HG03025 (cell line): ENCODE measurements around the gene AFF2.
A peak's percentile ranks its signal among the peaks of the same experiment; 100 is the strongest.

ENCODE experiments used
- ATAC-seq: cut with Tn5 transposase; IDR thresholded peaks from one replicate; pipeline ENCODE4 v1.9.1; 2021; ENCODE audit warnings: mild to moderate bottlenecking, moderate library complexity; ENCODE audit not compliant: unreplicated experiment, low FRiP score

Gene AFF2

DNA sequence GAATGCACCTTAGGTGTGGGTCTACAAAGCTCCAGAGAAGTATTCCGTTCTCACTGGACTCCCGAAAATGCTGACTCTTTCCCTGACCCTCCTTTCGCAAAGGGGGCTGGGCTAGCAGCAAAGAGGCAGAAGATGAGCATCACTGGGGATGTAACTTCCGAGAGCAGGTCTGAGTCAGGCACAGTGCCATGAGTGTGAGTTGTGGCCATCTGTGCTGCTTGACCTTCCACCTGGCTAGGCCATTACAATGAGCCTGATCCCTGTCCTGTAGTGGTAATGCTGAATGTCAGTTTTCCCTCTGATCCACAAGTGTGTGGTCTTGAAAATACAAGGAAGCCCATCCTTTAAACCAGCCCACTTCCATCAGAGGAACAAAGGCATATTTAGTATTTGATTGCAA is 479.4 kb downstream of the AFF2 start:
- ATAC-seq, result no peak

GRCh38 chrX:148984238-148984637 is 483.8 kb downstream of the AFF2 start:
- ATAC-seq, result peak; percentile 90

DNA sequence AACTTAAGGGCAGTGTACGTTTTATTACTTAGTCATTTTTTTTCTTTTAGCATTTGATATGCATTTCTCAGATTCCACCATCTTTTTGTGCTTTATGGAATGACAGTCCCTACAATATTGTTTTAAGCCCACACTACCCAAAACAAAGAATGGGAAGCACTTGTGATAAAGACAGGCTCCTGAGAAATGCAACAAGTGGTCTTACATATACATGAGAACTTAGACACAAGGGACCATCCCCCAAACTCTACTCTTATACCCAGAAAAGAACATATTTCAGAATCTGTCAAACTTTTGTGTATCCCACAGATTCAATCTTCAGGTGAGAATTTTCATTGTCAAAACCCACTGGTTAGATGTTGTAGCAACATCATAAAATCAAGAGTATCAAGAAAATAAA is 491.1 kb downstream of the AFF2 start:
- no peak for ATAC-seq

DNA sequence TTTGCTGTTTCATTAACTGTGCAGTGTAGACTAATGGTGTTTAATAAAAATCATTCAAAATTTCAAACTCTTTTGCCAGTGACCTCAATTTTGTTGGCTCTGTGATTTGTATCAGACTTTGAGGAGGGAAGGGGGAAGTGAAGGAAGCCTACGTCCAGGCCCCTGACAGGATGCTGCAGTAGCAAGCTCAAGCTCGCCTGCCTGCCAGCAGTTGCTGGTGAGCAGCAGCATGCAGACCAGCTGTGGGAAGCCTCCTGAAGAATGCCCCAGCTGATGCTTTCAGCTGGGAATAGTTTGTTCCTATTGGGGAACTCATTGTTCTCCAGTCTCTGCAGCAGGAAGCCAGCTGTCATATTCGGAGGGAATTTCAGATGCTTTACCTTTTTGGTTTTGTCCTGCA is 495.2 kb downstream of the AFF2 start:
- ATAC-seq, result no peak

- ATAC-seq, result no peak
Observed at GRCh38 chrX:149002320-149002719, 501.9 kb downstream of the AFF2 start.

GRCh38 chrX:149003863-149004660 is 503.6 kb downstream of the AFF2 start:
- ATAC-seq, result no peak

- ATAC-seq, result no peak
Observed at GRCh38 chrX:149004936-149005335, 504.5 kb downstream of the AFF2 start.

- ATAC-seq, result no peak
Observed at GRCh38 chrX:149006235-149006634, 505.8 kb downstream of the AFF2 start.

DNA sequence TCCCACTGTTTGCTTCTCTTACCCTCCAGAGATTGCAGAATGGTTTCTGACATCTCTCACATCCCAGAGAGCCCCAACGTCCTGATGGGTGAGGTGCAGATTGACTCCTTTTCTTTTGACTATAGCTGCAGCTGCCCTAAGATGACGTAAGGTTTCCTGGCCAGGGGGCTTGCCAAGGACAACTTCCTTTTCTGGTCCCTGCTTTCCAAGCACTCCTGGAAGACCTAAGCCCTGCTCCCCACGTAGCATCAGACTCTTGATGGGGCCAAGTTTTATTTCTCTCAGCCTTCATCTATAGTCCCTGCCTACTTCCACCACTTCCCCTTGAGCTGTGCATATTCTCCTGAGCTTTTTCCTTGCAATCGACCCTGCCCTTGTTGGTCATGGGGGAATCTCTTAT is 507.0 kb downstream of the AFF2 start:
- no peak for ATAC-seq

DNA sequence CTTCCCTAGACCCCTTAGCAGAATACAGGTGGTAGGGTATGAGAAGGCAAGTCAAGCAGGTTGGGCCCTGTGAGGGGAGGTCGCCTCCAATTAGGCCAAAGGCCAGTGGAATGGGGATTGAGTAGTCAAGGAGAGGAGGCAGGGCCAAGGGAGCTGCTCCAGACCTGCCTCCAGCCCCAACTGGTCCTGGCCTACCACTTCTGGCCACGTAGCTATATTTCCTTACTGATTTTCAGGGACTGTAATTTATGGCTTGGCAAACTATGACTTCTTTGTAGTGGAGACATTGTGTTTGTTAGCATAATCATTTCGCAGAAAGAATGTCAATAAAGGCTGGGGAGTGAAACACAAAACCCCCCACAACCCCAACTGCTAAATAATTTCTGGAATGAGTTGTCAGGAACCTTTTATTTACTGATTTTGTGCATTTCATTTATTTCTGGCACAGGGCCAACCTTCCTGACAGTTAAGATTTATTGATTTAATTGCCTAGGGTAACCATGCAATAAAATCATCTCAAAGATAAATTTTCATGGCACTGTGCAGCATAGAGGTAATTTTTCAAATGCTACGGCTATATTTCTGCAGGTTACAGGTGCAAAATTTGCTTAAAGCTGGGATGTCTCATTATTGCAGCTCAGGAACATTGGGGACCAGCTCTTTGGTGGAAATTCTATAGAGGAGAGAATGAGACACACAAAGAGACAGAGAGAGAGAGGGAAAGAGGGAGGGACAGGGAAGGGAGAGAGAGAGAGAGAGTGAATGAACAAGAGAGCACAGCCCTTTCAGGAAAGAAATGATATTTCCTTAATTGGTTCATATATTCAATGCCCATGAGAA is 509.8 kb downstream of the AFF2 start:
- no peak for ATAC-seq

GRCh38 chrX:149010853-149011224 is 510.4 kb downstream of the AFF2 start:
- no peak for ATAC-seq

DNA sequence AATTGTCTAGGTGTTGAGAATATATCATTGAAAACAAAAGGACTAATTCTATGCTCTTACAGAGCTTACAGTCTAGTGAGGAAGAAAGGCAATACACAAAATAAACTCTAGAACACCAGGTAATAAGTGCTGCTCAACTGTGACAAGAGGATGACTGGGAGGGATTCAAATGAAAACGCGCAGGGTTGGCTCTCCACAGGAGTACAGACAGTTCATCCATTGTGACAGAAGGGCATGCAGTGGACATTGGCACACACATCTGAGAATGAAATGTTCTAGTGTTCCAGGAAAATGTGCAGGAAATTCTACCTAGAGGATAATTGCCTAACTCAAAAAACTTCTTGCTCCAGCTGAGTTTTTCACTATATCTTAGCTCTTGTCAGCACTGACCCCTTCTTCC is 512.7 kb downstream of the AFF2 start:
- ATAC-seq, result no peak

- ATAC-seq, result no peak
Observed at GRCh38 chrX:149021159-149021558, 520.7 kb downstream of the AFF2 start.

GRCh38 chrX:149022485-149022884 is 522.1 kb downstream of the AFF2 start:
- ATAC-seq, result no peak

DNA sequence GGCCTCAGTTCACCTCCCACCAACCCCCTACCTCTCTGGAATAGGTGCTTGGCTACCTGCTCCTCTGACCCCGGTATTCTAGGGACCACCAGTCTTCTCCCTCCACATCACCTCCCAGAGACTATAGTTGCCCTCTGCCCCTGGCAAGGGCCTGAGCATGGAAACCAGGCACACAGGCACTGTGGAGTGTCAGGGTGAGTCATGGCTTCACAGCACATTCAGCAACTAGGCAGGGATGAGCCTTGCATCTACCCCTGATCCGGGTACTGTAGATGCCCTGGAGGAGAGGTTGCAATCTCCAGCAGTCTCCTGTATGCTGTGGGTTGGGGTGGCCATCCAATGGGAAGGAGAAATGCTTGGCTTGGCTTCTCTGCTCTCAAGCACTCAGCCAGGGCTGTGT is 532.0 kb downstream of the AFF2 start:
- no peak for ATAC-seq

- ATAC-seq, result no peak
Observed at GRCh38 chrX:149036086-149036485, 535.7 kb downstream of the AFF2 start.

DNA sequence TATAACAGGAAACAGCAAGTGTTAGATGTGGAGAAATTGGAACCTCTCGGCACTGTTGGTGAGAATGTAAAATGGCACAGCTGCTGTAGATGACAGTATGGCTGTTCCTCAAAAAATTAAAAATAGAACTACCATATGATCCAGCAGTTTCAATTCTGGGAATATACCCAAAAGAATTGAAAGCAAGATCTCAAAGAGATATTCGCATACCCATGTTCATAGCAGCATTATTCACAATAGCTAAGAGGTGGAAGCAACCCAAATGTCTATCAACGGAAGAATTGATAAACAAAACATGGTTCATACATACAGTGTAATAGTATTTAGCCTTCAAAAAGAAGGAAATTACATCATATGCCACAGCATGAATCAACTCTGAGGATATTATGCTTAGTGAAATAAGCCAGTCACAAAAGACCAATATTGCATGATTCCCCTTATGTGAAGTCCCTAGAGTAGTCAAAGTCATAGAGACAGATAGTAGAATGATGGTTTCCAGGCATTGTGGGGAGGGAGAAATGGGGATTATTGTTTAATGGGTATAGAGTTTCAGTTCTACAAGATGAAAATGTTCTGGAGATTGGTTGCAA is 537.0 kb downstream of the AFF2 start:
- ATAC-seq, result no peak

DNA sequence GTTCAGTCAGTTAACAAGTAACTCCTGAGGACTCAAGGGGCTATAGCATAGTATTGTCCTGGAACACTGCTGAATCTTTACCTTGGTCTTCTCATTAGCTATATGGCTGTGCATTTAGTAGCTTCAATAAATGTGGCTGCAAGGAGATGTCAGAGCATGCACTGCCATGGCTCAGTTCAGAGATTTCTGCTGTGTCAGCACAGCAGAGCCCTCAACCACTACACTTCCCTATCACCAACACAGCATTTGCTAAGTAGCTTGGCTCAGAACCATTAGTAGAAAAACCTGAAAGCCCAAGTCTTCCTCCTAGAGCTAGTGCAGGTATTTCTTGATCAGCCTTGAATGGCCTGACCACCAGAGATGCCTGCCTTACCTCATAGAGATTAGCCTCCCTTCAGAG is 538.6 kb downstream of the AFF2 start:
- no peak for ATAC-seq

- no peak for ATAC-seq
Observed at GRCh38 chrX:149040873-149041535, 540.6 kb downstream of the AFF2 start.

GRCh38 chrX:149043401-149043800 is 543.0 kb downstream of the AFF2 start:
- no peak for ATAC-seq

DNA sequence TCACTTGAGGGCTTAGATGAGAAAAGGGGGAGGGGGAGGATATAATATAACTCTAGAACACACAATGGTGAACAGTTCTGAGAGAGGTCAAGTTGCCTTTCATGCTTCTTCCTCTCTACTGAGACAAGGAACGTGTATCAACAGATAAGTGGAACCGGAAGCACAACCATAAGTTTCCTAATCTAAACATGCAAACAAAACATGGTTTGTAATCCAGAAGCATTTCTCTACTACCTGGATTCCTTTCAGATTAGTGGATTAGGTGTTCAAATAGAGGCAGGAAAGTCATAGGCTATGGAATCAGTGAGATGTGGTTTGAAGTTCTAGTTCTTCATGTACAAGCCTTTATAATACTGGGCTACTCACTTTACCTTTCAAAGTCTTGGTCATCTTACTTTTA is 544.1 kb downstream of the AFF2 start:
- no peak for ATAC-seq
